Testis (tissue), 3 donors: ENCODE data around the gene ZBTB46. TPM values are rescaled to one million over a fixed set of nuclear protein-coding genes. Genes with fewer than 3 reads are reported as not detected.

Source experiments
- DNase-seq: peaks from one replicate; pipeline ENCODE4 v3.0.0-alpha.2; 2019
- H3K27ac ChIP-seq, 2 donors: fragments of 200-600 bp; sonication (generic); one replicate each; pipeline ENCODE4 v1.5.1; 2019
- H3K27me3 ChIP-seq: fragments of 200-600 bp; sonication (generic); one replicate; pipeline ENCODE4 v1.5.1; 2019
- H3K36me3 ChIP-seq: fragments of 200-600 bp; sonication (generic); one replicate; pipeline ENCODE4 v1.5.1; 2017; ENCODE audit warnings: low read depth; ENCODE audit errors: missing control alignments
- H3K4me1 ChIP-seq: fragments of 200-600 bp; sonication (generic); one replicate; pipeline ENCODE4 v1.5.1; 2019
- H3K4me3 ChIP-seq, 2 donors: fragments of 200-600 bp; sonication (generic); one replicate each; pipeline ENCODE4 v1.5.1; 2017 to 2019
- H3K9me3 ChIP-seq: fragments of 200-600 bp; sonication (generic); one replicate; pipeline ENCODE4 v1.5.1; 2017
- POLR2A ChIP-seq: fragments of 450-650 bp; IDR thresholded peaks from one replicate; pipeline ENCODE4 v1.6.1; 2017; ENCODE audit warnings: antibody characterized with exemption, mild to moderate bottlenecking, moderate library complexity
- WGBS, 2 donors: methylation state at CpG; one replicate each; pipeline ENCODE4 v1.1.5; 2018; 5-methylcytosine and 5-hydroxymethylcytosine counted together
- intact Hi-C: fragments of 100-400 bp; cut with DNase I; formaldehyde crosslinking; loops from one replicate; pipeline ENCODE4 v1.15.1; 2023; ENCODE audit warnings: low total_unique reads
- polyA plus RNA-seq: library from polyadenylated mRNA; stranded (reverse); fragments of 350-450 nt; fragmentation: Illumina TruSeq; extraction: RNeasy Lipid Tissue Mini Kit (QIAGEN cat#74804); gene quantifications from one replicate; pipeline ENCODE4 v1.2.3, GENCODE V29; 2014; ENCODE audit warnings: low read depth, low replicate concordance; ENCODE audit not compliant: insufficient read depth
- total RNA-seq, 2 donors: library from RNA; depleted of rRNA; stranded (reverse); fragments of >200 nt; gene quantifications; one replicate each; pipeline ENCODE4 v1.2.3, GENCODE V29; 2016
- TF ChIP-seq, protein P1 (sequence below), 3 experiments: fragments of 450-650 bp in 2 of 3; fragments of 200-600 bp in 1 of 3; sonication (generic) in 1 of 3; IDR thresholded peaks; one replicate each; pipeline ENCODE4 v1.5.1; 2016 to 2019; ENCODE audit warnings: antibody characterized with exemption in 3 of 3, mild to moderate bottlenecking in 2 of 3, moderate library complexity in 1 of 3

ZBTB46 gene
- total and polyA plus RNA-seq, 3 donors from 2014 or later = 5.2 to 15.4 (median 12.5) TPM

DNA sequence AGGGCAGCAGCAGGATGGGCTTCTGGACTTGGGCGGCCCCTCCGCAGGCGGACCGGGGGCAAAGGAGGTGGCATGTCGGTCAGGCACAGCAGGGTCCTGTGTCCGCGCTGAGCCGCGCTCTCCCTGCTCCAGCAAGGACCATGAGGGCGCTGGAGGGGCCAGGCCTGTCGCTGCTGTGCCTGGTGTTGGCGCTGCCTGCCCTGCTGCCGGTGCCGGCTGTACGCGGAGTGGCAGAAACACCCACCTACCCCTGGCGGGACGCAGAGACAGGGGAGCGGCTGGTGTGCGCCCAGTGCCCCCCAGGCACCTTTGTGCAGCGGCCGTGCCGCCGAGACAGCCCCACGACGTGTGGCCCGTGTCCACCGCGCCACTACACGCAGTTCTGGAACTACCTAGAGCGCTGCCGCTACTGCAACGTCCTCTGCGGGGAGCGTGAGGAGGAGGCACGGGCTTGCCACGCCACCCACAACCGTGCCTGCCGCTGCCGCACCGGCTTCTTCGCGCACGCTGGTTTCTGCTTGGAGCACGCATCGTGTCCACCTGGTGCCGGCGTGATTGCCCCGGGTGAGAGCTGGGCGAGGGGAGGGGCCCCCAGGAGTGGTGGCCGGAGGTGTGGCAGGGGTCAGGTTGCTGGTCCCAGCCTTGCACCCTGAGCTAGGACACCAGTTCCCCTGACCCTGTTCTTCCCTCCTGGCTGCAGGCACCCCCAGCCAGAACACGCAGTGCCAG is 134.3 kb downstream of the ZBTB46 start, which contains the start of gene TNFRSF6B:
Gene TNFRSF6B (plus strand): TSS at position 25 of the 729 bp plus-strand sequence. CDS start 116 bp downstream, at position 141.
- WGBS, 2 donors = 69 to 70% methylated on average over 24 to 52 of the region's 52 CpGs
- H3K4me3 ChIP-seq = no peak within 1 kb of the TSS
- H3K27me3 ChIP-seq = no peaks in the 10 kb centered on the region
- DNase-seq = no peak
- TF ChIP-seq, protein P1, sequence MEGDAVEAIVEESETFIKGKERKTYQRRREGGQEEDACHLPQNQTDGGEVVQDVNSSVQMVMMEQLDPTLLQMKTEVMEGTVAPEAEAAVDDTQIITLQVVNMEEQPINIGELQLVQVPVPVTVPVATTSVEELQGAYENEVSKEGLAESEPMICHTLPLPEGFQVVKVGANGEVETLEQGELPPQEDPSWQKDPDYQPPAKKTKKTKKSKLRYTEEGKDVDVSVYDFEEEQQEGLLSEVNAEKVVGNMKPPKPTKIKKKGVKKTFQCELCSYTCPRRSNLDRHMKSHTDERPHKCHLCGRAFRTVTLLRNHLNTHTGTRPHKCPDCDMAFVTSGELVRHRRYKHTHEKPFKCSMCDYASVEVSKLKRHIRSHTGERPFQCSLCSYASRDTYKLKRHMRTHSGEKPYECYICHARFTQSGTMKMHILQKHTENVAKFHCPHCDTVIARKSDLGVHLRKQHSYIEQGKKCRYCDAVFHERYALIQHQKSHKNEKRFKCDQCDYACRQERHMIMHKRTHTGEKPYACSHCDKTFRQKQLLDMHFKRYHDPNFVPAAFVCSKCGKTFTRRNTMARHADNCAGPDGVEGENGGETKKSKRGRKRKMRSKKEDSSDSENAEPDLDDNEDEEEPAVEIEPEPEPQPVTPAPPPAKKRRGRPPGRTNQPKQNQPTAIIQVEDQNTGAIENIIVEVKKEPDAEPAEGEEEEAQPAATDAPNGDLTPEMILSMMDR (IDR thresholded peaks at IDR 0.05) = no peak
- TF ChIP-seq POLR2A = no peak
- no peaks in the 10 kb centered on the region for H3K9me3 ChIP-seq
- intact Hi-C loops = no loop called here
- peaks cover 19% of the 10 kb centered on the region for H3K4me1 ChIP-seq
- H3K27ac ChIP-seq = no peak within 1 kb of the TSS
- no peaks in the 10 kb centered on the region for H3K36me3 ChIP-seq

DNA sequence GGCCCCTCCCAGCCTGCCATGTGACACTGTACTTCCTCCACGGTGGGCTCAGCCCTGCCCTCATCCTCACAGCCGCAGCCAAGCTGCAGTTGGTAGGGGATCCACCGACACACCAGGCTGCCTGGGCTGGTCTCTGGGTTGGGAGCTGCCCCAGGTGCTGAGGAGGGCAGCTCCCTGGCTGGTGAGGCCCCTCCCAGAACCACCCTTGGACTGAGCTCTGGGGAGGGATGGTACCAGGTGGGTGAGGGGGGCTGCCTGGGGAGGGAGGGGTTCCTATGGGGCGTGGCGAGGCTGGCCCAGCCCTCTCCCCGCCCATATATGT is 134.8 kb downstream of the ZBTB46 start:
- DNase-seq = no peak
- 59% methylated on average over 6 of the region's 6 CpGs; no CpG with 5 or more reads in 1 of the 2 donors for WGBS, 2 donors

DNA sequence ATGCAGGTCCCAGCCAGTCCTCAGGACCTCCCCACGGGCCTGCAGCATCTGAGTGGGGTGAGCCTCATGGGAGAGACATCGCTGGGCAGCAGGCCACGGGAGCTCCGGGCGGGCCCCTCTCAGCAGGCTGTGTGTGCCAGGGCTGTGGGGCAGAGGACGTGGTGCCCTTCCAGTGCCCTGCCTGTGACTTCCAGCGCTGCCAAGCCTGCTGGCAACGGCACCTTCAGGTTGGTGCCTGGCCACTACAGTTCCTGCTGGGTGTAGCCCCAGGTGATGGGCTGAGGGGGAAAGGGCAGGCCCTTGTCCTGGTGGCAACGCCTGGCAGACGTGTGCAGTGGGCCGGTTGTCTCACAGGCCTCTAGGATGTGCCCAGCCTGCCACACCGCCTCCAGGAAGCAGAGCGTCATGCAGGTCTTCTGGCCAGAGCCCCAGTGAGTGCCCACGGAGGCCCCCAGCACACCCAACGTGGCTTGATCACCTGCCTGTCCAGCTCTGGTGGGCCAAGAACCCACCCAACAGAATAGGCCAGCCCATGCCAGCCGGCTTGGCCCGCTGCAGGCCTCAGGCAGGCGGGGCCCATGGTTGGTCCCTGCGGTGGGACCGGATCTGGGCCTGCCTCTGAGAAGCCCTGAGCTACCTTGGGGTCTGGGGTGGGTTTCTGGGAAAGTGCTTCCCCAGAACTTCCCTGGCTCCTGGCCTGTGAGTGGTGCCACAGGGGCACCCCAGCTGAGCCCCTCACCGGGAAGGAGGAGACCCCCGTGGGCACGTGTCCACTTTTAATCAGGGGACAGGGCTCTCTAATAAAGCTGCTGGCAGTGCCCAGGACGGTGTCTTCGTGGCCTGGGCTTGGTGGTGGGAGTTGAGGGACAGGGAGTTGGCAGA is 135.4 kb downstream of the ZBTB46 start:
- WGBS, 2 donors = 76 to 80% methylated on average over 10 to 24 of the region's 25 CpGs
- intact Hi-C loops = no loop called here
- Histone ChIP-seq H3K4me1 (peaks cover 16% of the 10 kb centered on the region), H3K27me3 (no peaks in the 10 kb centered on the region), H3K36me3 (no peaks in the 10 kb centered on the region), H3K27ac (no peak overlapping the region), H3K4me3 (no peak overlapping the region), H3K9me3 (no peaks in the 10 kb centered on the region)
- TF ChIP-seq, protein P1 (IDR thresholded peaks at IDR 0.05) = no peak
- no peak for TF ChIP-seq POLR2A
- DNase-seq = no peak

More for the DNA sequence above, 134.8 kb downstream of the ZBTB46 start:
- Histone ChIP-seq H3K36me3 (no peaks in the 10 kb centered on the region), H3K9me3 (no peaks in the 10 kb centered on the region), H3K27me3 (no peaks in the 10 kb centered on the region), H3K4me1 (peaks cover 19% of the 10 kb centered on the region), H3K4me3 (no peak overlapping the region), H3K27ac (no peak overlapping the region)
- TF ChIP-seq POLR2A = no peak
- TF ChIP-seq, protein P1 (IDR thresholded peaks at IDR 0.05) = no peak
- intact Hi-C loops = no loop called here

DNA sequence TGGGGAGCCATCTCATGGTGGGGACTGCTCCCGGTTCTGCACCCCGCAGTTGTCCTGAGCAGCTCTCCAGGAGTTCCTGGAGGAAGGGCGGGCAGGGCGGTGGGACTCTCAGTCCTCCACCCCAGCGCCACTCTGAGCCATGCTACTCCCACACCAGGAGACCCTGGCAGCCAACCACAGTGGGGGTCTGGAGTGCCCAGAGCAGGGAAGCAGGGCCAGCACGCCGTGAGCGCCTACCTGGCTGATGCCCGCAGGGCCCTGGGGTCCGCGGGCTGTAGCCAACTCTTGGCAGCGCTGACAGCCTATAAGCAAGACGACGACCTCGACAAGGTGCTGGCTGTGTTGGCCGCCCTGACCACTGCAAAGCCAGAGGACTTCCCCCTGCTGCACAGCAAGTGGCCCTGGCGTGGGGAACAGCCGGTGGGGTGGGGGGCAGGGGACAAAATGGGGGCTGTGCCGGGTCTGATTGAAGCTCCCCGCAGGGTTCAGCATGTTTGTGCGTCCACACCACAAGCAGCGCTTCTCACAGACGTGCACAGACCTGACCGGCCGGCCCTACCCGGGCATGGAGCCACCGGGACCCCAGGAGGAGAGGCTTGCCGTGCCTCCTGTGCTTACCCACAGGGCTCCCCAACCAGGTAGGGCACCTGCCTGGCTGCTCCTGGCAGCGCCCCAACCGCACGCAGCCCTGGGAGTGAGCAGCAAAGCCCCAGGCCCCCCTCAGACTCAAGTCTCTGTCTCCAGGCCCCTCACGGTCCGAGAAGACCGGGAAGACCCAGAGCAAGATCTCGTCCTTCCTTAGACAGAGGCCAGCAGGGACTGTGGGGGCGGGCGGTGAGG is 136.3 kb downstream of the ZBTB46 start:
- H3K27me3 ChIP-seq = no peaks in the 10 kb centered on the region
- H3K27ac ChIP-seq = no peak overlapping the region
- H3K4me3 ChIP-seq = no peak overlapping the region
- peaks cover 9% of the 10 kb centered on the region for H3K4me1 ChIP-seq
- WGBS, 2 donors = 95 to 100% methylated on average over 2 to 37 of the region's 37 CpGs
- intact Hi-C loops = no loop called here
- no peak for DNase-seq
- TF ChIP-seq, protein P1 (IDR thresholded peaks at IDR 0.05) = no peak
- TF ChIP-seq POLR2A = no peak
- no peaks in the 10 kb centered on the region for H3K36me3 ChIP-seq
- H3K9me3 ChIP-seq = no peaks in the 10 kb centered on the region
